Testis (tissue), 2 donors: ENCODE data around the gene GSX2.

Experiments
- POLR2A ChIP-seq: fragments of 450-650 bp; IDR thresholded peaks from one replicate; pipeline ENCODE4 v1.6.1; 2017; ENCODE audit warnings: antibody characterized with exemption, mild to moderate bottlenecking, moderate library complexity
- TF ChIP-seq, protein P1 (sequence below), 3 experiments: fragments of 450-650 bp in 2 of 3; fragments of 200-600 bp in 1 of 3; sonication (generic) in 1 of 3; IDR thresholded peaks; one replicate each; pipeline ENCODE4 v1.5.1; 2016 to 2019; ENCODE audit warnings: antibody characterized with exemption in 3 of 3, mild to moderate bottlenecking in 2 of 3, moderate library complexity in 1 of 3

DNA sequence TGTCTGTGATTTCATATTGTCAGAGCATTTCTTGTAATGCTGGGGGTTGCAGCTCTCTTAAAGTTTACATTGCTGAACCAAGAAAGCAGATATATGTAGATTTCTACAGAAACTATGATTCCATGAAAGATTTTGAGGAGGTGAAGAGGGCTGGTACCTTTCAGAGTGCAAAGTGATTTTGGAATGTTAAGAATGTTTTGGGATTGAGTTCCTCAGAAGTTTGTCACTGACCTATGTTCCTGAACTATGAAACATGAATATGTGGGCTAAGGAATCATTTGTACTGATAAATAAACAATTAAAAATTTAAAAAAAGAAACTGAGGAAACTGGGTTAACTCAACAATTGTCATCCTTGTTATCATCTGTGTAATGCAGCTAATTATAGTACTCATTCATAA is 23.3 kb upstream of the GSX2 start:
- TF ChIP-seq, protein P1, sequence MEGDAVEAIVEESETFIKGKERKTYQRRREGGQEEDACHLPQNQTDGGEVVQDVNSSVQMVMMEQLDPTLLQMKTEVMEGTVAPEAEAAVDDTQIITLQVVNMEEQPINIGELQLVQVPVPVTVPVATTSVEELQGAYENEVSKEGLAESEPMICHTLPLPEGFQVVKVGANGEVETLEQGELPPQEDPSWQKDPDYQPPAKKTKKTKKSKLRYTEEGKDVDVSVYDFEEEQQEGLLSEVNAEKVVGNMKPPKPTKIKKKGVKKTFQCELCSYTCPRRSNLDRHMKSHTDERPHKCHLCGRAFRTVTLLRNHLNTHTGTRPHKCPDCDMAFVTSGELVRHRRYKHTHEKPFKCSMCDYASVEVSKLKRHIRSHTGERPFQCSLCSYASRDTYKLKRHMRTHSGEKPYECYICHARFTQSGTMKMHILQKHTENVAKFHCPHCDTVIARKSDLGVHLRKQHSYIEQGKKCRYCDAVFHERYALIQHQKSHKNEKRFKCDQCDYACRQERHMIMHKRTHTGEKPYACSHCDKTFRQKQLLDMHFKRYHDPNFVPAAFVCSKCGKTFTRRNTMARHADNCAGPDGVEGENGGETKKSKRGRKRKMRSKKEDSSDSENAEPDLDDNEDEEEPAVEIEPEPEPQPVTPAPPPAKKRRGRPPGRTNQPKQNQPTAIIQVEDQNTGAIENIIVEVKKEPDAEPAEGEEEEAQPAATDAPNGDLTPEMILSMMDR (IDR thresholded peaks at IDR 0.05), result no peak
- TF ChIP-seq POLR2A, result no peak
